Lower leg skin (tissue), 3 donors: ENCODE data around the gene DECR2.

Experiments used
- CTCF ChIP-seq, 3 donors: fragments of 450-650 bp; IDR thresholded peaks; one replicate each; pipeline ENCODE4 v1.5.1; 2016; ENCODE audit warnings: antibody characterized with exemption in 3 of 3, mild to moderate bottlenecking in 3 of 3, moderate library complexity in 2 of 3
- POLR2A ChIP-seq, 2 donors: fragments of 450-650 bp; IDR thresholded peaks; one replicate each; pipeline ENCODE4 v1.6.1; 2016 to 2017; ENCODE audit warnings: antibody characterized with exemption in 2 of 2, mild to moderate bottlenecking in 1 of 2, moderate library complexity in 1 of 2

- TF ChIP-seq CTCF (IDR thresholded peaks at IDR 0.05) = no peak
- no peak for TF ChIP-seq POLR2A (IDR thresholded peaks at IDR 0.05)
These were observed 9.0 kb downstream of the DECR2 start for GRCh38 chr16:410516-411178.
